GM21447 (cell line): ENCODE results near the gene ACY1.

Source experiments
- ATAC-seq: cut with Tn5 transposase; IDR thresholded peaks from one replicate; pipeline ENCODE4 v1.9.1; 2021; ENCODE audit not compliant: unreplicated experiment

Gene ACY1

GRCh38 chr3:51982838-51983577 lies at the start of gene ACY1:
ACY1 (plus strand) TSS chr3:51983535; CDS start chr3:51984065, 530 bp downstream.
- peak; percentile 72 for ATAC-seq

GRCh38 chr3:51934139-51934850 lies 49.0 kb upstream of the ACY1 start:
- ATAC-seq: no peak

GRCh38 chr3:51934991-51935885 lies 48.1 kb upstream of the ACY1 start:
- no peak for ATAC-seq

GRCh38 chr3:51935886-51936755 lies 47.2 kb upstream of the ACY1 start:
- ATAC-seq: no peak

GRCh38 chr3:51937014-51937413 lies 46.3 kb upstream of the ACY1 start:
- ATAC-seq: no peak

GRCh38 chr3:51937611-51938450 lies 45.5 kb upstream of the ACY1 start:
- no peak for ATAC-seq

- no peak for ATAC-seq
These were observed 44.4 kb upstream of the ACY1 start for GRCh38 chr3:51938780-51939425.

GRCh38 chr3:51940648-51941462 lies 42.5 kb upstream of the ACY1 start:
- ATAC-seq: no peak

- no peak for ATAC-seq
These were observed 41.9 kb upstream of the ACY1 start for GRCh38 chr3:51941463-51941797.

GRCh38 chr3:51941798-51942602 lies 41.3 kb upstream of the ACY1 start, which contains the start of the genes PARP3 and RRP9:
PARP3 (plus strand) TSS chr3:51942363; CDS start chr3:51943356, 993 bp downstream.
RRP9 (minus strand) TSS chr3:51941904; CDS start chr3:51941867, 37 bp downstream.
- ATAC-seq: peak; percentile 87

- ATAC-seq: peak; percentile 41
These were observed 40.5 kb upstream of the ACY1 start for GRCh38 chr3:51942603-51943450.

- no peak for ATAC-seq
These were observed 39.6 kb upstream of the ACY1 start for GRCh38 chr3:51943451-51944391.

GRCh38 chr3:51944451-51945021 lies 38.8 kb upstream of the ACY1 start:
- no peak for ATAC-seq

GRCh38 chr3:51945031-51945840 lies 38.1 kb upstream of the ACY1 start:
- no peak for ATAC-seq
